SK-N-SH treated with all-trans-retinoic acid at 6 μM for 48 hours (cell line): ENCODE measurements around the gene CAMK1.

Experiments
- ATAC-seq: fragments of 200-7000 bp; cut with Tn5 transposase; 3 replicates; pipeline ENCODE4 v1.9.1; 2020; ENCODE audit warnings: mild to moderate bottlenecking, moderate library complexity
- ARNTL ChIP-seq: fragments of 450-650 bp; formaldehyde crosslinking; IDR thresholded peaks from 2 replicates; pipeline ENCODE4 v1.5.0; 2020; ENCODE audit warnings: low read depth, mild to moderate bottlenecking, moderate library complexity, borderline replicate concordance
- CSRNP3 ChIP-seq: fragments of 250-450 bp; sonication (Bioruptor Pico); IDR thresholded peaks from 2 replicates; pipeline ENCODE4 v1.5.1; 2021; ENCODE audit warnings: mild to moderate bottlenecking, moderate library complexity
- ESRRG ChIP-seq: fragments of 250-450 bp; sonication (Bioruptor Pico); IDR thresholded peaks from 2 replicates; pipeline ENCODE4 v1.6.1; 2021; ENCODE audit warnings: mild to moderate bottlenecking
- GLIS3 ChIP-seq: fragments of 250-450 bp; sonication (Bioruptor Pico); IDR thresholded peaks from 2 replicates; pipeline ENCODE4 v1.5.0; 2020; ENCODE audit warnings: mild to moderate bottlenecking, moderate library complexity
- ISL1 ChIP-seq: fragments of 250-450 bp; sonication (Bioruptor Pico); IDR thresholded peaks from 2 replicates; pipeline ENCODE4 v2.1.2; 2022; ENCODE audit warnings: mild to moderate bottlenecking, moderate library complexity
- OSR1 ChIP-seq: fragments of 250-450 bp; sonication (Bioruptor Pico); IDR thresholded peaks from 2 replicates; pipeline ENCODE4 v1.8.0; 2022; ENCODE audit warnings: moderate library complexity, mild to moderate bottlenecking, inconsistent platforms
- PATZ1 ChIP-seq: fragments of 250-450 bp; sonication (Bioruptor Pico); IDR thresholded peaks from 2 replicates; pipeline ENCODE4 v1.8.0; 2020; ENCODE audit warnings: mild to moderate bottlenecking, moderate library complexity, borderline replicate concordance
- POU6F1 ChIP-seq: fragments of 250-450 bp; sonication (Bioruptor Pico); IDR thresholded peaks from 2 replicates; pipeline ENCODE4 v1.8.0; 2021; ENCODE audit warnings: low read depth, mild to moderate bottlenecking, moderate library complexity, borderline replicate concordance
- PPARA ChIP-seq: fragments of 250-450 bp; sonication (Bioruptor Pico); IDR thresholded peaks from 2 replicates; pipeline ENCODE4 v1.5.0; 2020; ENCODE audit warnings: mild to moderate bottlenecking, borderline replicate concordance
- RARB ChIP-seq: fragments of 250-450 bp; sonication (Bioruptor Pico); IDR thresholded peaks from 2 replicates; pipeline ENCODE4 v1.8.0; 2021; ENCODE audit warnings: mild to moderate bottlenecking, moderate library complexity
- SNAI2 ChIP-seq: fragments of 250-450 bp; sonication (Bioruptor Pico); IDR thresholded peaks from 2 replicates; pipeline ENCODE4 v1.5.0; 2020; ENCODE audit warnings: mild to moderate bottlenecking, moderate library complexity
- TCF4 ChIP-seq: fragments of 250-450 bp; sonication (Bioruptor Pico); IDR thresholded peaks from 2 replicates; pipeline ENCODE4 v1.8.0; 2021; ENCODE audit warnings: mild to moderate bottlenecking, moderate library complexity, borderline replicate concordance
- TOX ChIP-seq: fragments of 250-450 bp; sonication (Bioruptor Pico); IDR thresholded peaks from 2 replicates; pipeline ENCODE4 v1.8.0; 2021; ENCODE audit warnings: mild to moderate bottlenecking, moderate library complexity, borderline replicate concordance
- TSHZ2 ChIP-seq: fragments of 250-450 bp; sonication (Bioruptor Pico); IDR thresholded peaks from 2 replicates; pipeline ENCODE4 v1.5.0; 2020; ENCODE audit warnings: mild to moderate bottlenecking, moderate library complexity
- ZC3H10 ChIP-seq: fragments of 250-450 bp; sonication (Bioruptor Pico); IDR thresholded peaks from 2 replicates; pipeline ENCODE4 v1.5.1; 2021; ENCODE audit warnings: mild to moderate bottlenecking, moderate library complexity
- ZFP3 ChIP-seq: fragments of 250-450 bp; sonication (Bioruptor Pico); IDR thresholded peaks from 2 replicates; pipeline ENCODE4 v1.5.0; 2020; ENCODE audit warnings: mild to moderate bottlenecking, moderate library complexity
- ZFP30 ChIP-seq: fragments of 450-650 bp; formaldehyde crosslinking; IDR thresholded peaks from 2 replicates; pipeline ENCODE4 v1.5.0; 2022; ENCODE audit warnings: mild to moderate bottlenecking, moderate library complexity
- ZNF565 ChIP-seq: fragments of 450-650 bp; formaldehyde crosslinking; conservative IDR thresholded peaks from 2 replicates; pipeline ENCODE4 v1.5.0; 2020; ENCODE audit warnings: low read depth, mild to moderate bottlenecking, moderate library complexity
- ZNF70 ChIP-seq: fragments of 450-650 bp; formaldehyde crosslinking; IDR thresholded peaks from 2 replicates; pipeline ENCODE4 v1.5.0; 2020; ENCODE audit warnings: mild to moderate bottlenecking, moderate library complexity
- ZNF8 ChIP-seq: fragments of 450-650 bp; formaldehyde crosslinking; IDR thresholded peaks from 2 replicates; pipeline ENCODE4 v1.5.0; 2020; ENCODE audit warnings: mild to moderate bottlenecking, moderate library complexity

The CAMK1 gene

DNA sequence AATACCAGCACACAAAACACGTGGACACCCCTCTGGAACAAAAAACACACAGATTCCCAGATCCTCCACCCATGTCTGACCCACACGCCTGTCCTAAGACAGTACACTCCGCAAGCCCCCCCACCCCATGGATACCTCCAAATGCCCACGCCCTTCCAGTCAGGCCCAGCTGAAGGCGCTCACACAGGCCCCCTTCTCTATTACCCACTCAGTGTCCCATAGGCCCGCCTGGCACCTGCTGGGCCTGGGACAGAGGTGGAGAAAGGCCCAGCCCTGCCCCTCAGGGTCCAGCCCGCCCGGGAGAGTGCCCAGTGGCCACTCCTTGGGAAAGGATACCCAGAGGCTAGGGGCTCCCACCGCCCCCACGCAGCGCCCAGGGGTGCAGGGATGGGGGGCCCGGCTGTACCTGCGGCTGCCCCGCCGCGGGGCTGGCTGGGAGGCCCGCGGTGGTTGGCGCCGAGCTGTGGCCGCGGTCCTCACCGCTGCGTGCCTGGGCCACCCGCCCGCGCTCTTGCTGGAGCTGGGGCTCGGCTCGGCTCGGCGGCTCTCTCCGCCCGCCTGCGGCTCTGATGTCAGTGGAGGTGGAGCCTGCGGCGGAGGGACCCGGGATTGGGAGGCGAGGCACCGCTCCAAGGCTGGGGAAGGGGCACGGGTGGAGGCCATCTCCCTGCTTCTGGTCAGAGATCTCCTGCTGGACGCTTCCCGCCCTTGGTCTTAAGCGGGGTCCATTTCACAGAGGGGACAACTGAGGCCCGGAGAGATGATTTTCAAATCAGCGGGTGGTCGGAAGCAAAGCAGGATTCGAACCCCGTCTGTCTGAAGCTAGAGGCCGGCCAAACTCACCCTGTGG, at the start of gene CAMK1:
Gene CAMK1 (minus strand): TSS at position 522 of the 850 bp plus-strand sequence. CDS start 2,198 bp downstream, outside the sequence.
- TF ChIP-seq POU6F1 = no peak
- no peak for TF ChIP-seq TCF4 (CRISPR knock-in tag)
- no peak for TF ChIP-seq PATZ1 (CRISPR knock-in tag)
- TF ChIP-seq ISL1 (CRISPR knock-in tag) = no peak
- no peak for TF ChIP-seq ARNTL (CRISPR knock-in tag)
- TF ChIP-seq, all 23 proteins: peak for 0
- peak; percentile 98 for ATAC-seq

DNA sequence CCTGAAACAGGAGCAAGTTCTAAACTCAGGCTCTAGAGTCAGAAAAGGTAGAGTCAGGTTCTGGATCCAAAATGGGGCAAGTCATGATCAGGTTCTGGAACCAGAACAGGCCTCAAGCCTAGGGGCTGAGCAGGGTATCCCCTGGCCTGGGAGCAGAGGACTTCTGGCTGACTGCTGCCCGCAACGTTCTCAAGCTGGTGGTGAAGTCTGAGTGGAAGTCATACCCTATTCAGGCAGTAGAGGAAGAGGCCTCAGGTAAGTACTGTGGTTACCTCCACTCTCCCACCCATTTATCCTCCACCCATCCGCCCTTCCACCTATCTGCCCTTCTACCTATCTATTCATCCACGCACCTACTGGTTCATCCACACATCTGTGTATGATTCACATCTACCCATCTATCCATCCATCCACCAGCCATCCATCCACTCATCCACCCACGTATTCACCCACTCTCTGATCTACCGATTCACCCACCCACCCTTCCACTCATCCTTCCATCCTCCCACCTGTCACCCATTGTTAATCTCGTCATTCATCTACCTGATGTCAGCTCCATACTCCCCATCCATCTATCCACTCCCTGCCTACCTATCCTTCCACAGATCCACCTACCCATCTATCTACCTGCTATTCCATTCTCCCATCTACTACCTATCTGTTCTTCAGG, 49.1 kb upstream of the CAMK1 start:
- ATAC-seq = no peak
- TF ChIP-seq ZC3H10 = no peak
- no peak for TF ChIP-seq ISL1 (CRISPR knock-in tag)
- TF ChIP-seq ZNF565 (CRISPR knock-in tag) = no peak
- no peak for TF ChIP-seq ZNF70 (CRISPR knock-in tag)
- TF ChIP-seq CSRNP3 (CRISPR knock-in tag) = no peak
- TF ChIP-seq POU6F1 = no peak
- TF ChIP-seq TOX (CRISPR knock-in tag) = no peak

GRCh38 chr3:9817436-9817835, 47.7 kb upstream of the CAMK1 start:
- no peak for ATAC-seq
- TF ChIP-seq OSR1 (CRISPR knock-in tag) (no peak), ZFP3 (CRISPR knock-in tag) (no peak), ZNF8 (CRISPR knock-in tag) (no peak), TCF4 (CRISPR knock-in tag) (no peak)

DNA sequence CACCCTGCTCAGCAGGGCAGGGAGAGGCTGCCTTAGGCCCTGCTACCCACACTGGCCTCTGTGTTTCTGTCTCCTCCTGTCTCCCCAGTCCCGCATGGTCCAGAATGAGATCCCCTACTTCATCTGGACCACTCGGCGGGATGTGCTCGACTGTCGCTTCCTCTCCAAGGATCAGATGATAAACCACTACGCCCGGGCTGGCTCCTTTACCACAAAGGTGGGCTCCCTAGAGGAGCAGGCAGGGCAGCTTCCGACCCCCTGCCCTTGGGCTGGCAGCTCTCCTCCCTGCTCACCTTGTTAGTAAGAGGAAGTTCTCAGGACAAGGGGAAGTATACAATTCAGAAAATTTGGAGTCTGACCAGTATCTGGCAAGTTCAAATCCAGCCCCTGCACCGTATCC, 46.2 kb upstream of the CAMK1 start:
- TF ChIP-seq ZC3H10 (no peak), SNAI2 (CRISPR knock-in tag) (no peak), ESRRG (no peak), ZNF8 (CRISPR knock-in tag) (no peak), TSHZ2 (CRISPR knock-in tag) (no peak), TCF4 (CRISPR knock-in tag) (no peak), ZFP3 (CRISPR knock-in tag) (no peak), PPARA (no peak), PATZ1 (CRISPR knock-in tag) (no peak), ZNF70 (CRISPR knock-in tag) (no peak), ARNTL (CRISPR knock-in tag) (no peak), OSR1 (CRISPR knock-in tag) (no peak), GLIS3 (no peak), RARB (CRISPR knock-in tag) (no peak), ZFP30 (CRISPR knock-in tag) (no peak)
- ATAC-seq = no peak
